ENCODE data around the gene TIMM50. TPM values are rescaled to one million over a fixed set of nuclear protein-coding genes. Genes with fewer than 3 reads are reported as not detected.

Gene TIMM50
- total RNA-seq, result 63.8 and 68.9 TPM in 2 replicates

DNA sequence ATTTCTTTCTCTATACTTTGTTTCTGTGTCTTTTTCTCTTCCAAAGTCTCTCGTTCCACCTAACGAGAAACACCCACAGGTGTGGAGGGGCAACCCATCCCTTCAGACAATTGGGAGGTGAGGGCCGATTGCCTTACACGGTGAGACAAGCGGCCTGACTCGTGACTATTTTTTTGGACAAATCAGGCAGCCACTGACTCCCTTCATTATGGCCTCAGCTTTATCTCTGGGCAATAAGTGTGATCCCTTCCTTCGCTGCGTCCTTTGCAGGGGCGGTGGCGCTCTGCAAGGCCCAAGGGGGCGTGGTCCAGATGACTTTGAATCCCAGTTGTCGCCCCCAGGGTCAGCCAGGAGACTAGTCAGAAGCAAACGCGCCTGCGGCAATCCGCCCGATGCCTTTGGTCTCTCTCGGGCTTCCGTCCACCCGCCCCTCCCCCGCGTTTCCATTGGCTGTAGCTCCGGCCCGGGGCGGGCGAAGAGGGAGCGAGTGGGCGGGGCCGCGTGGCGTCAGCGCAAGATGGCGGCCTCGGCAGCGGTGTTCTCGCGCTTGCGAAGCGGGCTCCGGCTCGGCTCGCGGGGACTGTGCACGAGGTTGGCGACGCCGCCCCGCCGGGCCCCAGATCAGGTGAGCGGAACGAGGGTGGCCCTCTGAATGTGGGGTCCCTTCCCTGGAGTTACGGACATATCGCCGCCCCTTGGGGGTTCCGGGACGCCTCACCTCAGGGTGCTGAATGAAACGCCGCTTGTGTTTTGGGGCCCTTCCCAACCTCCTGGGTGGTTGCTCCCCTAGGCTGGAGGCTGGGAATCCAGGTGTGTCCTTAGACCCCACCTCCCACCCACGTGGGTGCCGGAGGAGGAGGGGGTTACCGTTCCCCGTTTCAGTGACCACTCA is at the start of gene TIMM50:
Gene TIMM50 (plus strand): TSS at position 502 of the 892 bp plus-strand sequence. CDS start 16 bp downstream, at position 518.
- H3K9me3 Mint-ChIP-seq, result no peaks in the 10 kb centered on the region
- H3K27me3 Mint-ChIP-seq, result no peaks in the 10 kb centered on the region
- no peak for TF ChIP-seq CTCF (IDR thresholded peaks at IDR 0.05)
- DNase-seq (peak; percentile 98), ATAC-seq (ENCODE audit: low read depth) (peak; percentile 99)
- intact Hi-C loops (cut with micrococcal nuclease), result loop anchor here (1.0 to 2.0 kb wide), 5 partner anchors 18 to 138 kb away; partner anchors contain the start of genes DLL3, MED29, PAF1 and PLEKHG2
- H3K4me1 Mint-ChIP-seq, result peaks cover 25% of the 10 kb centered on the region
- CTCF ChIA-PET, result no interaction called here
- peaks cover 41% of the 10 kb centered on the region for H3K36me3 Mint-ChIP-seq (ENCODE audit: low read depth)
- H3K4me3 Mint-ChIP-seq, result peak within 1 kb of the TSS; percentile 91
- peak within 1 kb of the TSS; percentile 85 for H3K27ac Mint-ChIP-seq
- POLR2A ChIA-PET, result interaction anchor here (0.6 to 1.2 kb wide), 7 partner anchors 18 to 611 kb away, joined by 3 to 18 read pairs (median 7); partner anchors contain the start of genes DLL3, MED29, PAF1 and RPS16

DNA sequence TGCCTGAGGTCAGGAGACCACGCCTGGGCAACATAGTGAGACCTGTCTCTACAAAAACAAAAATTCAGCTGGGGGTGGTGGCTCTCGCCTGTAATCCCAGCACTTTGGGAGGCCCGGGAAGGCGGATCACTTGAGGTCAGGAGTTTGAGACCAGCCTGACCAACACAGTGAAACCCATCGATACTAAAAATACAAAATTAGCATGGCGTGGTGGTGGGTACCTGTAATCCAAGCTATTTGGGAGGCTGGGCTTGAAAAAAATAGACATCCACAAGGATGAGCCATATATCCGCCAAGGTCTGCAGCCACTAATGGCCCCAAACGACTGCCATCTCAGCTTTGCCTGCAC is 48.0 kb upstream of the TIMM50 start:
- ATAC-seq (ENCODE audit: low read depth) (no peak), DNase-seq (no peak)
- Mint-ChIP-seq H3K27ac (no peak overlapping the region), H3K9me3 (no peaks in the 10 kb centered on the region), H3K36me3 (ENCODE audit: low read depth) (peaks cover 46% of the 10 kb centered on the region), H3K4me3 (peak overlapping the region; percentile 7), H3K4me1 (peaks cover 53% of the 10 kb centered on the region), H3K27me3 (no peaks in the 10 kb centered on the region)
- intact Hi-C loops (cut with micrococcal nuclease), result no loop called here
- ChIA-PET POLR2A (interaction anchor here (0.6 to 11.0 kb wide), 8 partner anchors 12 to 557 kb away, joined by 3 to 285 read pairs (median 6); partner anchors contain the start of genes MED29, PAF1, PLEKHG2 and SAMD4B), CTCF (no interaction called here)
- no peak for TF ChIP-seq CTCF (IDR thresholded peaks at IDR 0.05)

GRCh38 chr19:39433480-39434079 is 47.1 kb upstream of the TIMM50 start:
- CTCF ChIA-PET, result no interaction called here

DNA sequence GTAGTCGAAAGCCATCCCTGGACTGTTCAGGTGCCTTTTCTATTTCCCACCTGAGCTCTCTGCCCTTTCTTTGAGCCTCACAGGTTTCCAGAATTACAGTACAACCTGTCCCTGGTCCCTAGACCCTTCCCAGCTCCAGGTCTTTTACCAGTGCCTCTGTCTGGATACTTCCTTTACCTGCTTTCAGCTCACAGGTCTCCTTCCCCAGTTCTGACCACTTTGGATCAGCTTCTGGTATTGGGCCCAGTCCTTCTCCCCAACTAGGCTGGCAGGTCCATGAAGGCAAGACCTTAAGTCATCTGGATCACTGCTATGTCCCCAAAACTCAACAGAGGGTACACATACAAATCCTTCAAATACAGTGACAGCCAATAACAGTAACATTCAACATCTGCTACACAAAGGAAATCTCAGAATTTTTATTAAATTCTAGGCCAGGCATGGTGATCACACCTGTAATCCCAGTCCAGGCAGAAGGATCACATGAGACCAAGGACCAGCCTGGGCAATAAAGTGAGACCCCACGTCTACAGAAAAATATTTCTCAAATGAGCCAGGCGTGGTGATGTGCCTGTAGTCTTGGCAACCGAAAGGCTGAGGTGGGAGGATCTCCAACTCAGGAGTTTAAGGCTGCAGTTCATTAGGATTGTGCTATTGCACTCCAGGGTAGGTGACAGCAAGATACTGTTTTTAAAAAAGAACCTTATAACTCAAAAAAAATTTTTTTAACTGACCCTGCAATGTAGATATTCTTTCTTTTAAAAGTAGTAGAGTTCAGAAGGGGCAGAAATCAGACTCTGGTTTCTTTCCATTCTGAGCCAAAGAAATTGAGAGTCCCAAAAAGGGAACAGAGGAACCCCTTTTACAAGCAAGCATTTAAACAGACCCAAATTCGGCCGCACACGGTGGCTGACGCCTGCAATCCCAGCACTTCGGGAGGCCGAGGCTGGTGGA is 46.2 kb upstream of the TIMM50 start:
- H3K9me3 Mint-ChIP-seq, result no peaks in the 10 kb centered on the region
- no peak for TF ChIP-seq CTCF (IDR thresholded peaks at IDR 0.05)
- H3K27ac Mint-ChIP-seq, result peak overlapping the region; percentile 96
- no peaks in the 10 kb centered on the region for H3K27me3 Mint-ChIP-seq
- ATAC-seq (ENCODE audit: low read depth) (no peak), DNase-seq (no peak)
- peak overlapping the region; percentile 98 for H3K4me3 Mint-ChIP-seq
- ChIA-PET CTCF (interaction anchor here (0.6 to 1.4 kb wide), 3 partner anchors 20 to 89 kb away, joined by 3 to 5 read pairs (median 4); no protein-coding TSS in a partner anchor), POLR2A (interaction anchor here (0.6 to 11.0 kb wide), 17 partner anchors 7 to 1029 kb away, joined by 3 to 285 read pairs (median 18); partner anchors contain the start of genes FBL, GMFG, MED29 and PAF1)
- peaks cover 46% of the 10 kb centered on the region for H3K36me3 Mint-ChIP-seq (ENCODE audit: low read depth)
- peaks cover 53% of the 10 kb centered on the region for H3K4me1 Mint-ChIP-seq
- intact Hi-C loops (cut with micrococcal nuclease), result loop anchor here (5.0 kb wide), 1 partner anchor 92 kb away; the partner anchor contains the start of gene SAMD4B

More at GRCh38 chr19:39433480-39434079, 47.1 kb upstream of the TIMM50 start:
- POLR2A ChIA-PET, result interaction anchor here (0.6 to 11.0 kb wide), 6 partner anchors 12 to 1914 kb away, joined by 3 to 285 read pairs (median 6); partner anchors contain the start of genes MED29, PAF1, PLEKHG2 and SUPT5H
- TF ChIP-seq CTCF (IDR thresholded peaks at IDR 0.05), result no peak
- Mint-ChIP-seq H3K27me3 (no peaks in the 10 kb centered on the region), H3K4me1 (peaks cover 53% of the 10 kb centered on the region), H3K4me3 (peak overlapping the region; percentile 48), H3K9me3 (no peaks in the 10 kb centered on the region), H3K27ac (peak overlapping the region; percentile 96), H3K36me3 (ENCODE audit: low read depth) (peaks cover 46% of the 10 kb centered on the region)
- ATAC-seq (ENCODE audit: low read depth), result no peak
- DNase-seq, result no peak
- intact Hi-C loops (cut with micrococcal nuclease), result no loop called here
